ENCODE data around the gene OR2V1. TPM values are rescaled to one million over a fixed set of nuclear protein-coding genes. Genes with fewer than 3 reads are reported as not detected.
"Not testable (repeated sequence)": the region's sequence is repeated elsewhere in the genome, so short reads cannot be mapped to it uniquely, and the experiment has no call there.

Gene OR2V1
- total RNA-seq, 1 donor from 2014 or later = not detected

- DNase-seq (ENCODE audit: low spot score) = no peak
Observed at GRCh38 chr5:181160152-181160754, 29.3 kb upstream of the OR2V1 start.

DNA sequence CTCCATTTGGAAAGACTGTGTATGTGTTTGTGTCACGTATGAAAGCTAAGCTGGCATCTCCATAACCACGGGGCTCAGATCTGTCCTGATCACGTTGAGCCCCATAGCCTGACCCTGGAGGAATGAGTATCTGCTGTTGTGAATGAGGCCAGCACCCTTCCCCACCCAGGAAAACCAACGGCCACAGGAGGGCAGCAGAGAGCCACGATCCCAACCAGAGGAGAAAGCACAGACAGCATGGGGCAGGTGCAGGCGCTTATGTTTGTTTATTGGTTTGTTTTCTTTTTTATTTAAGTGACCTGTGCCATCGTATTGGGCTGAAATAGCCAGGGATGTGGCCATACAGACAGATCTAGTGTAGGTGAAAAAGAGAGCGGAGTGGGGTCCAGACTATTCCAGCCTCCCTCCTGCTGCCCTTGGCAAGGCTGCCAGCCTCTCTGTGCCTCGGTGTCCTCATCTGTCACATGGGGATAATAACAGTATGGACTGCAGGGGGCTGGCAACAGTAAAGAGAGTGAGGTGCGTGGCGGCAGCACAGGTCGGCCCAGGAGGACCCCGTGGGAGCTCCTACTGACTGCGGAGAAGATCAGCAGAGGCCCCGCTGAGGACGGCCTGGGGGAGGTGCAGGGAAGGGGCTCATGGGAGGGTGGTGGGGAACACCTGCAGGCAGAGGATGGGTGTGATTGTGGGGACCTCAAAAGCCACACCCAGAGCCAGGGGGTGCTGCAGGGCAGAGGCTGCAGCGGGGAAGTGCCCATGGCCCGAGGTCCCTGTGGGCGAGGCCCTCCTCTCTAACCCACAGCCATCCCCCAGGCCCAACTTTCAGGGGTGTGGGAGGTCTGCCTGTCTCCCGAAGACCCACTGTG lies 28.6 kb upstream of the OR2V1 start:
- DNase-seq (ENCODE audit: low spot score) = peak; percentile 91

DNA sequence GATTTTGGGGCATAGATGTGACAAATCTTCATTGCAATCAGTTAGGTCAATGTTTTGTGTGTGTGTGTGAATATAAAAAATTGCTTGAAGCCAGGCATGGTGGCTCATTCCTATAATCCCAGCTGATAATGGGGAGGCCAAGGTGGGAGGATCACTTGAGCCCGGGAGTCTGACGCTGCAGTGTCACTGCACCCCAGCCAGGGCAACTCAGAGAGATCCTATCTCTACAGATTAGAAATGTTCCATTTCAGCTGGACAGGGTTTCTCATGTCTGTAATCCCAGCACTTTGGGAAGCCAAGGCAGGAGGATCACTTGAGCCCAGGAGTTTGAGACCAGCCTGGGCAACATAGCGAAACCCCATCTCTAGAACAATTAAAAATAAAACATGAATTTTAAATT lies 27.9 kb upstream of the OR2V1 start:
- DNase-seq (ENCODE audit: low spot score) = no peak

DNA sequence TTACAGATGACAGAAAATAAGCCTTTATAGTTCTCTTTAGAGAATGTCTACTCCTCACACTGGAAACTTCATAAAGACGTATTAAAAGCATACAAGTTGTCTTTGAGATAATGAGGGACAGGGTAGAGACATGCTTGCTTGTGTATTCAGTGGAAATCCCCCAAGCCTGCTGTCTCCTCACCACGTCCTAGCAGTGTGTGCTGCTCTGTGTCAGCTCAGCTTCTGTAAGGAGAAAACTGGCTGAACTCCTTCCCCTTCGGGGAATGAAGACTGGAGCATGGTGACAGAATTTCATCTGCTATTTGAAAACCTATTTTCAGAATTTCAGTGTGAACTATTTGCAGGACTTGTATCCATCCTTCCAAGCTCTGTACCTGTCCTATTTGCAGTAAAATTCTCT lies 25.8 kb upstream of the OR2V1 start:
- no peak for DNase-seq (ENCODE audit: low spot score)

DNA sequence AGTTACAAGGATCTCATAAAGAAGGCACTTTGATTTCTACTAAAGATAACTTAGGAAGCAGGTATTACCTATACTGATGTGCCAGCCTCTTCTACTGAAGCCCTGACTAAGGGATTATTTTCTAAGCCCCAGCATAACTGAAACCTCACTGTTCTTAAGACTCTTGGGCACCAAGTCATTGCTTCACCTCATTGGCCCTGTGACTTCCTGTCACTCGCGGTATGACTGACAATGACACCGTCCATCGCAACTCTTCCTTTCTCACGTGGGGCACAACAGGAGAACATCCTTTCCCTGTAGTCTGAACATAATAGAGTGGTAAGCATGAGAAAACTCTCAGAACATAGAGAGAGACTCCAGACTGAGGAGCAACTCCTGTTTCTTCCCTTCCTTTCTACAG lies 22.8 kb upstream of the OR2V1 start:
- no peak for DNase-seq (ENCODE audit: low spot score)

GRCh38 chr5:181152406-181152805 lies 21.4 kb upstream of the OR2V1 start:
- DNase-seq (ENCODE audit: low spot score) = no peak

DNA sequence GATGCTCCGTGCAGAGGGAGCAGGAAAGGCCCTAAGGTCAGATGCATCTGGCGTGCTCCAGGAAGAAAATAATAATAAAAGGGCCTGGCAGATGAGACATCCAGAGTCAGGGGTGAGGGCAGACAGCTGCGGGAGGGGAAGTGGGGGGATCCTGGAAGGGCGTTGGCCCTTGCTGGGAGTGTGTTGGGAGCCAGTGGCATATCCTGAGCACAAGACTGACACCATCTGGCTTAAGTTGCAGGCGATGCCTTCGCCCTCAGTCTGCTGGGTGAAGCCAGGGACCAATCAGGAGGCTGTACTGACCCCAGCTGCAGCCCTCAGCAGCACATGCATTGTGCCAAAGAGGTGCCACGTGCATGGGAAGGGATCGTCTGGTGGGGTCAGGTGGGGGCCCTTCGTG lies 20.2 kb upstream of the OR2V1 start:
- no peak for DNase-seq (ENCODE audit: low spot score)

GRCh38 chr5:181149806-181150733 lies 19.1 kb upstream of the OR2V1 start:
- DNase-seq (ENCODE audit: low spot score) = no peak

GRCh38 chr5:181149355-181149754 lies 18.4 kb upstream of the OR2V1 start:
- no peak for DNase-seq (ENCODE audit: low spot score)

GRCh38 chr5:181146927-181147636 lies 16.1 kb upstream of the OR2V1 start, which contains the start of gene OR2V2:
Gene OR2V2, plus strand, starts transcription at chr5:181147586. Its CDS starts 7,357 bp downstream, at chr5:181154943.
- not testable (repeated sequence) for DNase-seq (ENCODE audit: low spot score)

- DNase-seq (ENCODE audit: low spot score) = no peak
Observed at GRCh38 chr5:181145133-181145532, 14.2 kb upstream of the OR2V1 start.

DNA sequence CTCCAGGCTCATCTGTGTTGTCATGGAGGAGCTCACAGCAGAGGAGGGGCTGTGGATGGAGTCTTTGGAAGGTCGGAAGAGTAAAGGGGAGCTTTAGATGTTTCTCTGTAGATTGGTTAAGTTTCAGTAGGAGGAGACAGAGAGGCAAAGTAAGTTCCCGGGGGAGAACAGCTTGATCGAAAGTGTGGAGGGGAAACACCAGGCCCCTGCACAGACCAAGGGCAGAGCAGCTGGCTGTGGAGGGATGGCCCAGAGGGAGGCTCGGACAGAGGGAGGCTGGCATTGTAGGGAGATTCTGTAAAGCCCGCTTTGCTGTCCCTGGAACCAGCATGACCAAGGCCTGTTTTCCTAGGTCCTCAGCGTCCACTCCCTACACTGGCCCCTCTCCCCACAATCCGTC lies 11.1 kb upstream of the OR2V1 start:
- DNase-seq (ENCODE audit: low spot score) = no peak

DNA sequence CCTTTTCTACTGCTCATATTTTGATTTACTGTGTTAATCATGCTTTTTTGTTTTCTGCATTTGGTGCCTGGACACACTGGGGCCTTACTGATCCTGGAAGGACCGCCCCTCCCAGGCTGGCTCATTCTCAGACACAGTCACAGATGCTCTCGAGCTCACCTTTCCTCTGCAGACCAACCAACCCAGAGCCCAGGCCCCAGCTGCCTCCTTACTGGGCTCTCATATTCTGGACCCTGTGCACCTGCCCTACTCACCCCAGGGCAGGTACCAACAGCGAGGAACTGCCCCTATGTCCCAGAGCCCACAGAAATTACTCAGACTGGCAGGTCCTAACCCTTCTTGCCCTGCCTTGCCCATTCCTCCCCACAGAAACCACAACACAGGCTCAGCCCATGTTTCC lies 9.8 kb upstream of the OR2V1 start:
- no peak for DNase-seq (ENCODE audit: low spot score)

GRCh38 chr5:181138258-181138657 lies 7.3 kb upstream of the OR2V1 start:
- no peak for DNase-seq (ENCODE audit: low spot score)

GRCh38 chr5:181136361-181136955 lies 5.5 kb upstream of the OR2V1 start:
- no peak for DNase-seq (ENCODE audit: low spot score)

DNA sequence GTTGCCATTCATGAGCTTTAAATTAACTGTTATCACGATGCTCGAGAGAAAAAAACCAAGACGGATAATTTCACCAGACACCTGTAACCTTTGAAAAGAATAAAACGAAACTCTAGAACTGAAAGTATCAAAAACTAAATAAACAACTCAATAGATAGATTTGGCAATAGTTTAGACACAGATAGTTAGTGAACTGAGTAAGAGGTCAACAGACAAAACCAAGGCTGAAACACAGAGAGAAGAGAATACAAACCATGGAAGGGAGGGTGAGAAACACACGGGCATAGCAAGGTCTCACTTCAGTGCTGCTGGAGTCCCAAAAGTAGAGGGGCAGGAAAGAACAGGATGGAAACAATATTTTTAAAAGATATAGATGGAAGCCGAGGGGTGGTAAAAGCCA lies 3.3 kb upstream of the OR2V1 start:
- no peak for DNase-seq (ENCODE audit: low spot score)

GRCh38 chr5:181133610-181134231 lies 2.8 kb upstream of the OR2V1 start:
- no peak for DNase-seq (ENCODE audit: low spot score)

- DNase-seq (ENCODE audit: low spot score) = no peak
Observed at GRCh38 chr5:181133083-181133482, 2.1 kb upstream of the OR2V1 start.

- no peak for DNase-seq (ENCODE audit: low spot score)
Observed at GRCh38 chr5:181131514-181131913, 545 bp upstream of the OR2V1 start.

GRCh38 chr5:181130081-181130480 lies 888 bp downstream of the OR2V1 start:
- DNase-seq (ENCODE audit: low spot score) = not testable (repeated sequence)

GRCh38 chr5:181129601-181130000 lies 1.4 kb downstream of the OR2V1 start:
- DNase-seq (ENCODE audit: low spot score) = no peak

All from ureter (tissue), 1 donor.